GM06990 (cell line): ENCODE measurements around the gene LAMC1.
A peak's percentile ranks its signal among the peaks of the same experiment; 100 is the strongest.
"Not testable (repeated sequence)": the region's sequence is repeated elsewhere in the genome, so short reads cannot be mapped to it uniquely, and the experiment has no call there.

ENCODE experiments used
- DNase-seq: peaks from one replicate; pipeline ENCODE4 v3.0.0-alpha.2; 2011; ENCODE audit not compliant: insufficient read length; ENCODE audit errors: extremely low read depth
- H3K27me3 ChIP-seq: replicated peaks from 2 replicates; pipeline ENCODE4 v1.6.0; 2011; ENCODE audit warnings: low read length; ENCODE audit not compliant: control insufficient read depth, insufficient read depth
- H3K36me3 ChIP-seq: 2 replicates; pipeline ENCODE4 v1.5.1; 2011; ENCODE audit warnings: low read length; ENCODE audit not compliant: control insufficient read depth, insufficient read depth
- H3K4me3 ChIP-seq: replicated peaks from 2 replicates; pipeline ENCODE4 v1.5.1; 2011; ENCODE audit warnings: low read depth, mild to moderate bottlenecking, control low read depth, low read length
- TF ChIP-seq, protein P1 (sequence below): IDR thresholded peaks from 2 replicates; pipeline ENCODE4 v1.5.1; 2011; ENCODE audit warnings: low read length, control low read depth, mild to moderate bottlenecking, inconsistent platforms; ENCODE audit not compliant: insufficient read depth, poor library complexity, severe bottlenecking

The LAMC1 gene

DNA sequence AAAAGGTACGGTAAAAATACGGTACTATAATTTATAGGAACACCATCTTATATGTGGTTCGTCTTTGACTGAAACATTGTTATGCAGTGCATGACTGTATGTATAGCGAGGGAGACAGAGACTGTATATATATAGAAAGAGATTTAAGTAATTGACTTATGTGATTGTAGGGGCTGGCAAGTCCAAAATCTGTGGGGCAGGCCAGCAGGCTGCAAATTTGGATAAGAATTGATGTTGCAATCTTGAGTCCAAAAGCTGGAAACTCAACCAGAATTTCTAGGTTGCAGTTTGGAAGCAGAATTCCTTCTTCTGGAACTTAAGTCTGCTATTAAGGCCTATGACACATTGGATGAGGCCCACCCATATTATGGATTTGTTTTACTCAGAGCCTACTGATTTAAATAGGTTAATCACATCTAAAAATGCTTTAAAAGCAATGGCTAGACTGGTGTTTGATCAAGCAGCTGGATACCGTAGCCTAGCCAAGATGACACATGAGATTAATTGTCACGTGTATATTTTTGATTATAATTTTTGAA is 42.0 kb downstream of the LAMC1 start:
- no peaks in the 10 kb centered on the region for H3K36me3 ChIP-seq
- H3K27me3 ChIP-seq: no peaks in the 10 kb centered on the region
- H3K4me3 ChIP-seq: no peak overlapping the region
- DNase-seq: no peak
- TF ChIP-seq, protein P1, sequence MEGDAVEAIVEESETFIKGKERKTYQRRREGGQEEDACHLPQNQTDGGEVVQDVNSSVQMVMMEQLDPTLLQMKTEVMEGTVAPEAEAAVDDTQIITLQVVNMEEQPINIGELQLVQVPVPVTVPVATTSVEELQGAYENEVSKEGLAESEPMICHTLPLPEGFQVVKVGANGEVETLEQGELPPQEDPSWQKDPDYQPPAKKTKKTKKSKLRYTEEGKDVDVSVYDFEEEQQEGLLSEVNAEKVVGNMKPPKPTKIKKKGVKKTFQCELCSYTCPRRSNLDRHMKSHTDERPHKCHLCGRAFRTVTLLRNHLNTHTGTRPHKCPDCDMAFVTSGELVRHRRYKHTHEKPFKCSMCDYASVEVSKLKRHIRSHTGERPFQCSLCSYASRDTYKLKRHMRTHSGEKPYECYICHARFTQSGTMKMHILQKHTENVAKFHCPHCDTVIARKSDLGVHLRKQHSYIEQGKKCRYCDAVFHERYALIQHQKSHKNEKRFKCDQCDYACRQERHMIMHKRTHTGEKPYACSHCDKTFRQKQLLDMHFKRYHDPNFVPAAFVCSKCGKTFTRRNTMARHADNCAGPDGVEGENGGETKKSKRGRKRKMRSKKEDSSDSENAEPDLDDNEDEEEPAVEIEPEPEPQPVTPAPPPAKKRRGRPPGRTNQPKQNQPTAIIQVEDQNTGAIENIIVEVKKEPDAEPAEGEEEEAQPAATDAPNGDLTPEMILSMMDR: no peak

GRCh38 chr1:183066432-183066831 is 43.2 kb downstream of the LAMC1 start:
- not testable (repeated sequence) for H3K27me3 ChIP-seq, H3K36me3 ChIP-seq, H3K4me3 ChIP-seq, DNase-seq

GRCh38 chr1:183069562-183070216 is 46.5 kb downstream of the LAMC1 start:
- TF ChIP-seq, protein P1: no peak
- H3K4me3 ChIP-seq: no peak overlapping the region
- no peak for DNase-seq
- no peaks in the 10 kb centered on the region for H3K27me3 ChIP-seq
- H3K36me3 ChIP-seq: no peaks in the 10 kb centered on the region

DNA sequence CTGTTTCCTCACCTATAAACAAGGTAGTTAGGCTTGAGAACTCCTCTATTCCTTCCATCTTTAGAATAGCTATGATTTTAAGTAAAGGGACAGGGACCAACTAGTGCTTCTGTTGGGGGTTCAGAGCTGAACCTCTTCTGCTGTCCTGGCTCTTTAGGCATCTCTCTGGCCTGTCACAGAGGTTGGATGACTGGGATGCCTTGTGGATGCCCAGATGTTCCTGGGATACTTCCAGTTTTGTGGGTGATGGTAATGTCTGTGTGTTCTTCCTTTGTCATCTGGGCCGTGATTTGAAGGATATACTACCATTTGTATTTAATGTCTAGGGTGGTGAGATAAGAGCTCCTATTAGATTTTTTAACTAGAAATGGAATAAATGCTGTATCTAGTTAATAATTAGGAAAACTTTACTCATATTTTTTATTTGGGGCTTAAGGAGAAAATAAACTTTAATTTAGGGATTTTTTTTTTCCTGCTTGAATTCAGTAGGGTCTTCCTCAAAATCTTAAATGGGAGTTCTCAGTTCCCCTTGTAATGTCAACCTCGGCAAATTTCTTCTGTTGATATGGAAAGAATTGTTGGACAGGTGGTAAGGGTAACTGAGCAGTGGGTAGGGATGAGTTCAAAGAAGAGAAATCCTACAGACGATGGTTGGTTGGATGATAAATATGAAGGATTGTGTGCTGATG is 47.2 kb downstream of the LAMC1 start:
- Histone ChIP-seq H3K4me3 (no peak overlapping the region), H3K27me3 (no peaks in the 10 kb centered on the region), H3K36me3 (no peaks in the 10 kb centered on the region)
- TF ChIP-seq, protein P1: no peak
- DNase-seq: no peak

DNA sequence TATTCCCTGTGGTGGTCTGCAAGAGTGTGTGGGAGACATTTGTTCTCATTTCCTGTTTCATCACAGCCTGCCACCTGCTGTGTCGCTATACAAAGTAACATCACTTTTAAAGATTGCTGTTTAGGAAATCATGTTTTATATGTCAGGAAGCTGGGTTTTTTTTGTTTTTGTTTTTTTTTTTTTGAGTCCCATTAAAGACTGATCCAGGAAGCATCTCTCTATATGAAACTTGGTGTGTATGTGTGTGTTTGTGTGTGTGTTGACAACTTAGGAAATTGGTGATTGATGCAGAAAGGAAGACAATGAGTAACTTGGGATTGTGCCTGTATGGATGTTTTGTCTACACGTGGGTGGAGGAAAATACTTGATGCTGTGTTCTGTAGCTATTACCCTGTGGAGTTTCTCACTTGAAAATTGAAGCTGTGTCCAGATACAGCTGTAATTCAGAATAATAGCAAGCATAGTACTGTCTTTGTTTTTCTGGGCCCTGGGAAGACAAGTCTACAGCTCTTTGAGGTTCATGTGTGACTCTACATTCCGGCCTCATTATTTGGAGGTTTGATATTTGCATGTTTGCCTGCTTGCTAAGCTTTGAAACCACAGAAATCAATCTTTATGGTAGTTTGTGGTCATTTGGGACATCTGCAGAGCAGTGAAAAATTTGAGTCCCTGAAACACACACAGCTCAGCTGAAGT is 47.9 kb downstream of the LAMC1 start:
- Histone ChIP-seq H3K36me3 (no peaks in the 10 kb centered on the region), H3K27me3 (no peaks in the 10 kb centered on the region), H3K4me3 (no peak overlapping the region)
- peak; percentile 74 for DNase-seq
- TF ChIP-seq, protein P1: no peak

DNA sequence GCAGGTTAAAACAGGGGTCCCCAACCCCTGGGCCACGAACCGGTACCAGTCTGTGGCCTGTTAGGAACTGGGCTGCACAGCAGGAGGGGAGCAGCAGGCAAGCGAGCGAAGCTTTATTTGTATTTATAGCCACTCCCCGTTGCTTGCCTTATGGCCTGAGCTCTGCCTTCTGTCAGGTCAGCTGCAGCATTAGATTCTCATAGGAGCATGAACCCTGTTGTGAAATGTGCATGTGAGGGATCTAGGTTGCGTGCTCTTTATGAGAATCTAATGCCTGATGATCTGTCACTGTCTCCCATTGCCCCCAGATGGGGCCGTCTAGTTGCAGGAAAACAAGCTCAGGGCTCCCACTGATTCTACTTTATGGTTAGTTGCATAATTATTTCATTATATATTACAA is 49.4 kb downstream of the LAMC1 start:
- H3K4me3 ChIP-seq, DNase-seq, H3K27me3 ChIP-seq, H3K36me3 ChIP-seq: not testable (repeated sequence)
